Measurements from ENCODE around the gene CCDC13. TPM values are rescaled to one million over a fixed set of nuclear protein-coding genes. Genes with fewer than 3 reads are reported as not detected.

CCDC13 gene
- total RNA-seq, 1 experiment from 2014 or later, result 0.79 TPM

DNA sequence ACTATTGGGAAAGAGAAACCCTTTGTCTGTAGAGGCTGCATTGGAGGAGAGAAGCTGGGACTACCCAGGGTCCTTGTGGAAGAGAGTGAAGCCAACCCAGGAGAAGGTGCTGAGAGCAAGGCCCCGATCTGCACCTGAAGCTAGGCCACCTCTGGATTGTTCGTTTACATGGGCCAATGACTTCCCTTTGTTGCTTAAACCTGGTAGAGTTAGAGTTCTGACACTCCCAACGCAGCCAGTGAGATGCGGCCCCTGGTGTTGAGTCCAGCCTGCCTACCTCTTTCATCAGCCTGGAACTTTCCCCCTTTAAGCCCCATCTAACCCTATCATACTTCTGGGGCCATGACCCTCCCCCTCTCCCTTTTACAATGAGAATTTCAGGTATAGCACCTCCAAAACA, 30.8 kb downstream of the CCDC13 start:
- TF ChIP-seq IRF2 (CRISPR knock-in tag; IDR thresholded peaks at IDR 0.05; ENCODE audit: borderline replicate concordance, low read depth) (no peak), ZNF219 (CRISPR knock-in tag; IDR thresholded peaks at IDR 0.05; ENCODE audit: borderline replicate concordance) (no peak), TCF7 (CRISPR knock-in tag; IDR thresholded peaks at IDR 0.05; ENCODE audit: low read depth) (no peak), GTF2I (CRISPR knock-in tag; conservative IDR thresholded peaks at IDR 0.05) (no peak)
- TF ChIP-seq, protein P1, sequence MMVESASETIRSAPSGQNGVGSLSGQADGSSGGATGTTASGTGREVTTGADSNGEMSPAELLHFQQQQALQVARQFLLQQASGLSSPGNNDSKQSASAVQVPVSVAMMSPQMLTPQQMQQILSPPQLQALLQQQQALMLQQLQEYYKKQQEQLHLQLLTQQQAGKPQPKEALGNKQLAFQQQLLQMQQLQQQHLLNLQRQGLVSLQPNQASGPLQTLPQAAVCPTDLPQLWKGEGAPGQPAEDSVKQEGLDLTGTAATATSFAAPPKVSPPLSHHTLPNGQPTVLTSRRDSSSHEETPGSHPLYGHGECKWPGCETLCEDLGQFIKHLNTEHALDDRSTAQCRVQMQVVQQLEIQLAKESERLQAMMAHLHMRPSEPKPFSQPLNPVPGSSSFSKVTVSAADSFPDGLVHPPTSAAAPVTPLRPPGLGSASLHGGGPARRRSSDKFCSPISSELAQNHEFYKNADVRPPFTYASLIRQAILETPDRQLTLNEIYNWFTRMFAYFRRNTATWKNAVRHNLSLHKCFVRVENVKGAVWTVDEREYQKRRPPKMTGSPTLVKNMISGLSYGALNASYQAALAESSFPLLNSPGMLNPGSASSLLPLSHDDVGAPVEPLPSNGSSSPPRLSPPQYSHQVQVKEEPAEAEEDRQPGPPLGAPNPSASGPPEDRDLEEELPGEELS (CRISPR knock-in tag; IDR thresholded peaks at IDR 0.05), result no peak
- H3K9me3 Mint-ChIP-seq, result no peaks in the 10 kb centered on the region; the same call in 1 of the 2 replicates
- H3K4me3 Mint-ChIP-seq, result no peak overlapping the region
- no peaks in the 10 kb centered on the region for H3K27me3 Mint-ChIP-seq (ENCODE audit: low read depth)
- DNase-seq (ENCODE audit: low spot score), result no peak
- peaks cover 19% of the 10 kb centered on the region; the same call in 1 of the 2 replicates for H3K4me1 Mint-ChIP-seq
- no peak overlapping the region for H3K27ac Mint-ChIP-seq
- ChIA-PET CTCF (interaction anchor here (0.9 to 4.9 kb wide), 3 partner anchors 81 to 89 kb away, joined by 3 to 24 read pairs (median 6); no protein-coding TSS in a partner anchor), POLR2A (no interaction called here)
- H3K36me3 Mint-ChIP-seq, result no peaks in the 10 kb centered on the region
- ATAC-seq, result no peak

DNA sequence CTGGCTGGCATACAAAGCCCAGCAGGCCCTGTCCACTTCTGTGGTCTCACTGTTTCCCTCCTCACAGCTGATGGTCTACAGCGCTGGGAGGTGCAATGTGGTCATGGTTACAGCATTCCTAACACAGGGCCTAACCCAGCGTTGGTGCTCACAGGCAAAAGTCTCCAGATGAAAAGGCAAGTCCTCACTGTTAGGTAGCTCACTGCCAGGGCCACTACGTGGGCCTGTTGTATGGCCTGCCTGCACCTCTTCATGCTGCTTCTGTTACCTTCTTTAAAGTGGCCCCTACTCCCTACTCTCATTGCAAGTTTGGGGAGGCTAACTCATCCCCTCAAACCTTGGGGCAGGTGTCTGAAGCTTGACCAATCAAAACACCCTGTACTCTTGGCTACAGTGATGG, 31.3 kb downstream of the CCDC13 start:
- Mint-ChIP-seq H3K36me3 (no peaks in the 10 kb centered on the region), H3K27ac (no peak overlapping the region), H3K4me1 (peaks cover 19% of the 10 kb centered on the region; the same call in 1 of the 2 replicates), H3K9me3 (no peaks in the 10 kb centered on the region; the same call in 1 of the 2 replicates), H3K27me3 (ENCODE audit: low read depth) (no peaks in the 10 kb centered on the region; the same call in 1 of the 2 replicates), H3K4me3 (no peak overlapping the region)
- ChIA-PET CTCF (interaction anchor here (0.6 to 4.9 kb wide), 3 partner anchors 8 to 89 kb away, joined by 3 to 24 read pairs (median 10); no protein-coding TSS in a partner anchor), POLR2A (no interaction called here)
- no peak for TF ChIP-seq GTF2I (CRISPR knock-in tag; conservative IDR thresholded peaks at IDR 0.05)
- TF ChIP-seq, protein P2, sequence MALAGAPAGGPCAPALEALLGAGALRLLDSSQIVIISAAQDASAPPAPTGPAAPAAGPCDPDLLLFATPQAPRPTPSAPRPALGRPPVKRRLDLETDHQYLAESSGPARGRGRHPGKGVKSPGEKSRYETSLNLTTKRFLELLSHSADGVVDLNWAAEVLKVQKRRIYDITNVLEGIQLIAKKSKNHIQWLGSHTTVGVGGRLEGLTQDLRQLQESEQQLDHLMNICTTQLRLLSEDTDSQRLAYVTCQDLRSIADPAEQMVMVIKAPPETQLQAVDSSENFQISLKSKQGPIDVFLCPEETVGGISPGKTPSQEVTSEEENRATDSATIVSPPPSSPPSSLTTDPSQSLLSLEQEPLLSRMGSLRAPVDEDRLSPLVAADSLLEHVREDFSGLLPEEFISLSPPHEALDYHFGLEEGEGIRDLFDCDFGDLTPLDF (CRISPR knock-in tag; IDR thresholded peaks at IDR 0.05), result no peak
- TF ChIP-seq, protein P3, sequence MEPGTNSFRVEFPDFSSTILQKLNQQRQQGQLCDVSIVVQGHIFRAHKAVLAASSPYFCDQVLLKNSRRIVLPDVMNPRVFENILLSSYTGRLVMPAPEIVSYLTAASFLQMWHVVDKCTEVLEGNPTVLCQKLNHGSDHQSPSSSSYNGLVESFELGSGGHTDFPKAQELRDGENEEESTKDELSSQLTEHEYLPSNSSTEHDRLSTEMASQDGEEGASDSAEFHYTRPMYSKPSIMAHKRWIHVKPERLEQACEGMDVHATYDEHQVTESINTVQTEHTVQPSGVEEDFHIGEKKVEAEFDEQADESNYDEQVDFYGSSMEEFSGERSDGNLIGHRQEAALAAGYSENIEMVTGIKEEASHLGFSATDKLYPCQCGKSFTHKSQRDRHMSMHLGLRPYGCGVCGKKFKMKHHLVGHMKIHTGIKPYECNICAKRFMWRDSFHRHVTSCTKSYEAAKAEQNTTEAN (CRISPR knock-in tag; IDR thresholded peaks at IDR 0.05), result no peak
- no peak for TF ChIP-seq TEAD4 (CRISPR knock-in tag; IDR thresholded peaks at IDR 0.05)
- TF ChIP-seq, protein P4, sequence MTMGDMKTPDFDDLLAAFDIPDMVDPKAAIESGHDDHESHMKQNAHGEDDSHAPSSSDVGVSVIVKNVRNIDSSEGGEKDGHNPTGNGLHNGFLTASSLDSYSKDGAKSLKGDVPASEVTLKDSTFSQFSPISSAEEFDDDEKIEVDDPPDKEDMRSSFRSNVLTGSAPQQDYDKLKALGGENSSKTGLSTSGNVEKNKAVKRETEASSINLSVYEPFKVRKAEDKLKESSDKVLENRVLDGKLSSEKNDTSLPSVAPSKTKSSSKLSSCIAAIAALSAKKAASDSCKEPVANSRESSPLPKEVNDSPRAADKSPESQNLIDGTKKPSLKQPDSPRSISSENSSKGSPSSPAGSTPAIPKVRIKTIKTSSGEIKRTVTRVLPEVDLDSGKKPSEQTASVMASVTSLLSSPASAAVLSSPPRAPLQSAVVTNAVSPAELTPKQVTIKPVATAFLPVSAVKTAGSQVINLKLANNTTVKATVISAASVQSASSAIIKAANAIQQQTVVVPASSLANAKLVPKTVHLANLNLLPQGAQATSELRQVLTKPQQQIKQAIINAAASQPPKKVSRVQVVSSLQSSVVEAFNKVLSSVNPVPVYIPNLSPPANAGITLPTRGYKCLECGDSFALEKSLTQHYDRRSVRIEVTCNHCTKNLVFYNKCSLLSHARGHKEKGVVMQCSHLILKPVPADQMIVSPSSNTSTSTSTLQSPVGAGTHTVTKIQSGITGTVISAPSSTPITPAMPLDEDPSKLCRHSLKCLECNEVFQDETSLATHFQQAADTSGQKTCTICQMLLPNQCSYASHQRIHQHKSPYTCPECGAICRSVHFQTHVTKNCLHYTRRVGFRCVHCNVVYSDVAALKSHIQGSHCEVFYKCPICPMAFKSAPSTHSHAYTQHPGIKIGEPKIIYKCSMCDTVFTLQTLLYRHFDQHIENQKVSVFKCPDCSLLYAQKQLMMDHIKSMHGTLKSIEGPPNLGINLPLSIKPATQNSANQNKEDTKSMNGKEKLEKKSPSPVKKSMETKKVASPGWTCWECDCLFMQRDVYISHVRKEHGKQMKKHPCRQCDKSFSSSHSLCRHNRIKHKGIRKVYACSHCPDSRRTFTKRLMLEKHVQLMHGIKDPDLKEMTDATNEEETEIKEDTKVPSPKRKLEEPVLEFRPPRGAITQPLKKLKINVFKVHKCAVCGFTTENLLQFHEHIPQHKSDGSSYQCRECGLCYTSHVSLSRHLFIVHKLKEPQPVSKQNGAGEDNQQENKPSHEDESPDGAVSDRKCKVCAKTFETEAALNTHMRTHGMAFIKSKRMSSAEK (CRISPR knock-in tag; IDR thresholded peaks at IDR 0.05; ENCODE audit: borderline replicate concordance), result no peak
- TF ChIP-seq, protein P5, sequence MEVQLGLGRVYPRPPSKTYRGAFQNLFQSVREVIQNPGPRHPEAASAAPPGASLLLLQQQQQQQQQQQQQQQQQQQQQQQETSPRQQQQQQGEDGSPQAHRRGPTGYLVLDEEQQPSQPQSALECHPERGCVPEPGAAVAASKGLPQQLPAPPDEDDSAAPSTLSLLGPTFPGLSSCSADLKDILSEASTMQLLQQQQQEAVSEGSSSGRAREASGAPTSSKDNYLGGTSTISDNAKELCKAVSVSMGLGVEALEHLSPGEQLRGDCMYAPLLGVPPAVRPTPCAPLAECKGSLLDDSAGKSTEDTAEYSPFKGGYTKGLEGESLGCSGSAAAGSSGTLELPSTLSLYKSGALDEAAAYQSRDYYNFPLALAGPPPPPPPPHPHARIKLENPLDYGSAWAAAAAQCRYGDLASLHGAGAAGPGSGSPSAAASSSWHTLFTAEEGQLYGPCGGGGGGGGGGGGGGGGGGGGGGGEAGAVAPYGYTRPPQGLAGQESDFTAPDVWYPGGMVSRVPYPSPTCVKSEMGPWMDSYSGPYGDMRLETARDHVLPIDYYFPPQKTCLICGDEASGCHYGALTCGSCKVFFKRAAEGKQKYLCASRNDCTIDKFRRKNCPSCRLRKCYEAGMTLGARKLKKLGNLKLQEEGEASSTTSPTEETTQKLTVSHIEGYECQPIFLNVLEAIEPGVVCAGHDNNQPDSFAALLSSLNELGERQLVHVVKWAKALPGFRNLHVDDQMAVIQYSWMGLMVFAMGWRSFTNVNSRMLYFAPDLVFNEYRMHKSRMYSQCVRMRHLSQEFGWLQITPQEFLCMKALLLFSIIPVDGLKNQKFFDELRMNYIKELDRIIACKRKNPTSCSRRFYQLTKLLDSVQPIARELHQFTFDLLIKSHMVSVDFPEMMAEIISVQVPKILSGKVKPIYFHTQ (CRISPR knock-in tag; IDR thresholded peaks at IDR 0.05), result no peak
- no peak for TF ChIP-seq MYBL2 (CRISPR knock-in tag; IDR thresholded peaks at IDR 0.05)
- TF ChIP-seq, protein P6, sequence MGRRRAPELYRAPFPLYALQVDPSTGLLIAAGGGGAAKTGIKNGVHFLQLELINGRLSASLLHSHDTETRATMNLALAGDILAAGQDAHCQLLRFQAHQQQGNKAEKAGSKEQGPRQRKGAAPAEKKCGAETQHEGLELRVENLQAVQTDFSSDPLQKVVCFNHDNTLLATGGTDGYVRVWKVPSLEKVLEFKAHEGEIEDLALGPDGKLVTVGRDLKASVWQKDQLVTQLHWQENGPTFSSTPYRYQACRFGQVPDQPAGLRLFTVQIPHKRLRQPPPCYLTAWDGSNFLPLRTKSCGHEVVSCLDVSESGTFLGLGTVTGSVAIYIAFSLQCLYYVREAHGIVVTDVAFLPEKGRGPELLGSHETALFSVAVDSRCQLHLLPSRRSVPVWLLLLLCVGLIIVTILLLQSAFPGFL (CRISPR knock-in tag; IDR thresholded peaks at IDR 0.05; ENCODE audit: borderline replicate concordance), result no peak
- ATAC-seq, result no peak
- no peak for DNase-seq (ENCODE audit: low spot score)

All from WTC11 (cell line).